ENCODE data around the gene ZBTB39.

DNA sequence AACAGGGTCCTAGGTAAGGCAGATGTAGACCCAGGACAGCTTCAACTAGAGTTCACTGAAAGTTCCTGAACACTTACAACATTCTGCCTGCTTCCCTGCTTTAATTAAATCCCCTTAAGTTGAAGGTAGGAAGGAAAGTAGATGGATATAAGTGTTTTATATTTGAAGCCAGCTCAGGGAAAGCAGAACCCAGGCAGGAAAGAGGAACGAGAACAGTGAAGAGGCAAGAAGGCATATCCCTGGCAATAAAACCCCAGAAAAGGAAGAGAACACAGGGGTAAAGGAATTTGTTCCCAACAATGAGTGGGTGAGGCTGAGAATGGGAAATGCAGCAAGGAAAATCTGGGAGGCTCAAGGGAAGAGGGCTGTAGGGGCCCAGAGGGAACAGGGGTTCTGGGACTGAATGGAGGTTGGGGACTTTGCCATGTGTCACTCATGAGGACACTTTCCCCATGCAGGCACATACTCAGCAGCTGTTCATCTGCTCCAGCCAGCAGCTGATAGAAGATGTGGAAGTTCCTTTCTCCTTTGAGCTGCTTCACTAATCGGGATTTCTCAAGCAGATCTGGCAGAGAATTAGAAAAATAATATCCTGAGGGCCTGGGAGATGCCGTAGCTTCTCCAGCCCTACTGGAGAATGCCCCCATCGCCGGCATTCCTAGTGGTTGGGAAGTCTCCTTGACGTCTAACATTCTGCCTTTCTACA is 39.9 kb upstream of the ZBTB39 start:
- TF ChIP-seq EZH2 (IDR thresholded peaks at IDR 0.05; ENCODE audit: low read length, unreplicated experiment) (no peak), EZH2phosphoT487 (IDR thresholded peaks at IDR 0.05; ENCODE audit: borderline replicate concordance, low read length) (no peak)
- TF ChIP-seq, protein P1, sequence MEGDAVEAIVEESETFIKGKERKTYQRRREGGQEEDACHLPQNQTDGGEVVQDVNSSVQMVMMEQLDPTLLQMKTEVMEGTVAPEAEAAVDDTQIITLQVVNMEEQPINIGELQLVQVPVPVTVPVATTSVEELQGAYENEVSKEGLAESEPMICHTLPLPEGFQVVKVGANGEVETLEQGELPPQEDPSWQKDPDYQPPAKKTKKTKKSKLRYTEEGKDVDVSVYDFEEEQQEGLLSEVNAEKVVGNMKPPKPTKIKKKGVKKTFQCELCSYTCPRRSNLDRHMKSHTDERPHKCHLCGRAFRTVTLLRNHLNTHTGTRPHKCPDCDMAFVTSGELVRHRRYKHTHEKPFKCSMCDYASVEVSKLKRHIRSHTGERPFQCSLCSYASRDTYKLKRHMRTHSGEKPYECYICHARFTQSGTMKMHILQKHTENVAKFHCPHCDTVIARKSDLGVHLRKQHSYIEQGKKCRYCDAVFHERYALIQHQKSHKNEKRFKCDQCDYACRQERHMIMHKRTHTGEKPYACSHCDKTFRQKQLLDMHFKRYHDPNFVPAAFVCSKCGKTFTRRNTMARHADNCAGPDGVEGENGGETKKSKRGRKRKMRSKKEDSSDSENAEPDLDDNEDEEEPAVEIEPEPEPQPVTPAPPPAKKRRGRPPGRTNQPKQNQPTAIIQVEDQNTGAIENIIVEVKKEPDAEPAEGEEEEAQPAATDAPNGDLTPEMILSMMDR (conservative IDR thresholded peaks at IDR 0.05; ENCODE audit: low read depth, low read length) = no peak
